H9 (cell line): ENCODE results near the gene SLC13A1. TPM values are rescaled to one million over a fixed set of nuclear protein-coding genes. Genes with fewer than 3 reads are reported as not detected.

ENCODE experiments used
- DNase-seq: peaks from one replicate; pipeline ENCODE4 v3.0.0-alpha.2; 2017
- H2AFZ ChIP-seq: one replicate; pipeline ENCODE4 v1.6.1; 2013; ENCODE audit warnings: mild to moderate bottlenecking, low read length, control low read depth, moderate library complexity
- H2AK5ac ChIP-seq: 2 replicates; pipeline ENCODE4 v1.6.1; 2013; ENCODE audit warnings: low read length, control low read depth, mixed read lengths; ENCODE audit not compliant: insufficient read length
- H2BK120ac ChIP-seq: one replicate; pipeline ENCODE4 v1.6.1; 2013; ENCODE audit warnings: low read depth, mild to moderate bottlenecking, low read length, control low read depth, inconsistent platforms; ENCODE audit not compliant: poor library complexity, severe bottlenecking
- H2BK12ac ChIP-seq: 2 replicates; pipeline ENCODE4 v1.6.1; 2013; ENCODE audit warnings: low read length, control low read depth, mixed read lengths, low read depth; ENCODE audit not compliant: insufficient read length
- H2BK15ac ChIP-seq: 2 replicates; pipeline ENCODE4 v1.6.1; 2013; ENCODE audit warnings: low read depth, low read length, control low read depth
- H2BK20ac ChIP-seq: one replicate; pipeline ENCODE4 v1.6.1; 2013; ENCODE audit warnings: low read depth, mild to moderate bottlenecking, low read length, control low read depth, inconsistent platforms; ENCODE audit not compliant: poor library complexity, severe bottlenecking
- H2BK5ac ChIP-seq: 2 replicates; pipeline ENCODE4 v1.6.1; 2013; ENCODE audit warnings: low read length, control low read depth, mixed read lengths; ENCODE audit not compliant: insufficient read length
- H3K14ac ChIP-seq: 2 replicates; pipeline ENCODE4 v1.6.1; 2013; ENCODE audit warnings: low read length, control low read depth; ENCODE audit not compliant: insufficient read depth
- H3K18ac ChIP-seq: 2 replicates; pipeline ENCODE4 v1.6.1; 2013; ENCODE audit warnings: low read depth, mild to moderate bottlenecking, mixed read lengths, low read length, control low read depth; ENCODE audit not compliant: insufficient read length
- H3K23ac ChIP-seq: 2 replicates; pipeline ENCODE4 v1.6.1; 2013; ENCODE audit warnings: low read length, control low read depth, mixed read lengths, low read depth; ENCODE audit not compliant: insufficient read length
- H3K23me2 ChIP-seq: 2 replicates; pipeline ENCODE4 v1.6.1; 2013; ENCODE audit warnings: low read depth, mild to moderate bottlenecking, mixed read lengths, low read length, control low read depth; ENCODE audit not compliant: insufficient read length, poor library complexity, severe bottlenecking
- H3K27ac ChIP-seq: 2 replicates; pipeline ENCODE4 v1.5.1; 2013; ENCODE audit warnings: low read length, control low read depth, mixed read lengths, low read depth; ENCODE audit not compliant: insufficient read length
- H3K27me3 ChIP-seq: 2 replicates; pipeline ENCODE4 v1.6.1; 2013; ENCODE audit warnings: low read length, control low read depth, inconsistent platforms; ENCODE audit not compliant: insufficient read depth
- H3K4ac ChIP-seq: 2 replicates; pipeline ENCODE4 v1.6.1; 2013; ENCODE audit warnings: low read depth, mild to moderate bottlenecking, control low read depth, inconsistent platforms, low read length, moderate library complexity
- H3K4me1 ChIP-seq: 2 replicates; pipeline ENCODE4 v1.6.1; 2013; ENCODE audit warnings: low read length, control low read depth, inconsistent platforms; ENCODE audit not compliant: insufficient read depth
- H3K4me2 ChIP-seq: 2 replicates; pipeline ENCODE4 v1.6.1; 2013; ENCODE audit warnings: low read length, control low read depth, mixed read lengths; ENCODE audit not compliant: insufficient read length, insufficient read depth
- H3K56ac ChIP-seq: 2 replicates; pipeline ENCODE4 v1.6.1; 2013; ENCODE audit warnings: low read depth, mild to moderate bottlenecking, mixed read lengths, low read length, control low read depth; ENCODE audit not compliant: insufficient read length
- H3K79me1 ChIP-seq: 2 replicates; pipeline ENCODE4 v1.6.1; 2013; ENCODE audit warnings: low read depth, mild to moderate bottlenecking, moderate library complexity, low read length, control low read depth, inconsistent platforms; ENCODE audit not compliant: insufficient read depth, poor library complexity, severe bottlenecking
- H3K79me2 ChIP-seq: 2 replicates; pipeline ENCODE4 v1.6.1; 2013; ENCODE audit warnings: low read length, control low read depth, inconsistent platforms; ENCODE audit not compliant: insufficient read depth
- H3K9ac ChIP-seq: 2 replicates; pipeline ENCODE4 v1.6.1; 2013; ENCODE audit warnings: low read length, control low read depth, mixed read lengths; ENCODE audit not compliant: insufficient read length; ENCODE audit errors: extremely low read depth
- H3K9me3 ChIP-seq: one replicate; pipeline ENCODE4 v1.6.1; 2013; ENCODE audit warnings: low read depth, low read length, inconsistent platforms; ENCODE audit not compliant: control insufficient read depth
- H3T11ph ChIP-seq: one replicate; pipeline ENCODE4 v1.6.1; 2013; ENCODE audit warnings: mild to moderate bottlenecking, low read length, control low read depth, inconsistent platforms
- H4K20me1 ChIP-seq: one replicate; pipeline ENCODE4 v1.6.1; 2013; ENCODE audit not compliant: control insufficient read depth, insufficient read length, insufficient read depth
- H4K5ac ChIP-seq: 2 replicates; pipeline ENCODE4 v1.6.1; 2013; ENCODE audit warnings: low read depth, mild to moderate bottlenecking, mixed read lengths, low read length, control low read depth; ENCODE audit not compliant: insufficient read length
- H4K8ac ChIP-seq: replicated peaks from 2 replicates; pipeline ENCODE4 v1.6.1; 2013; ENCODE audit warnings: low read length, control low read depth, mixed read lengths, low read depth; ENCODE audit not compliant: insufficient read length
- H4K91ac ChIP-seq: 2 replicates; pipeline ENCODE4 v1.6.1; 2013; ENCODE audit warnings: low read depth, mild to moderate bottlenecking, moderate library complexity, mixed read lengths, low read length, control low read depth; ENCODE audit not compliant: insufficient read length
- H3K27ac Mint-ChIP-seq, 3 experiments: 2 replicates in 2 of 3; 3 replicates in 1 of 3; pipeline ENCODE4 v1.8.0; 2020 to 2021; ENCODE audit warnings: mixed read lengths in 3 of 3, mild to moderate bottlenecking in 1 of 3, moderate library complexity in 1 of 3
- H3K27me3 Mint-ChIP-seq: 2 replicates; pipeline ENCODE4 v1.8.0; 2021; ENCODE audit warnings: low read depth, mild to moderate bottlenecking, moderate library complexity, mixed read lengths
- H3K36me3 Mint-ChIP-seq, 3 experiments: 2 replicates in 2 of 3; 3 replicates in 1 of 3; pipeline ENCODE4 v1.8.0; 2020 to 2021; ENCODE audit warnings: low read depth in 3 of 3, mixed read lengths in 3 of 3; ENCODE audit not compliant: insufficient read depth in 1 of 3
- H3K4me1 Mint-ChIP-seq, 2 experiments: 2 replicates each; pipeline ENCODE4 v1.8.0; 2020; ENCODE audit warnings: mixed read lengths in 2 of 2
- H3K4me3 Mint-ChIP-seq, 2 experiments: 2 replicates in 1 of 2; 3 replicates in 1 of 2; pipeline ENCODE4 v1.8.0; 2020 to 2021; ENCODE audit warnings: mild to moderate bottlenecking in 2 of 2, mixed read lengths in 2 of 2, moderate library complexity in 1 of 2
- H3K9me3 Mint-ChIP-seq, 2 experiments: 2 replicates in 1 of 2; 3 replicates in 1 of 2; pipeline ENCODE4 v1.8.0; 2020; ENCODE audit warnings: mild to moderate bottlenecking in 2 of 2, mixed read lengths in 2 of 2, moderate library complexity in 1 of 2
- WGBS: extraction: QIAGEN DNeasy Blood & Tissue Kit; methylation state at CpG from one replicate; pipeline ENCODE4 v1.1.7; 2013; ENCODE audit warnings: missing lambda C conversion rate, low lambda C conversion rate, mixed read lengths; ENCODE audit not compliant: insufficient read length; ENCODE audit errors: extremely low coverage; 5-methylcytosine and 5-hydroxymethylcytosine counted together
- total RNA-seq: library from RNA; stranded (reverse); gene quantifications from 2 replicates; pipeline ENCODE4 v1.2.1, GENCODE V29; 2021
- TF ChIP-seq, protein P1 (sequence below): fragments of 200-600 bp; sonication (generic); conservative IDR thresholded peaks from 3 replicates; pipeline ENCODE4 v1.8.0; 2021; ENCODE audit warnings: antibody characterized with exemption, mild to moderate bottlenecking

Gene SLC13A1
- total RNA-seq, 1 experiment from 2014 or later: not detected

GRCh38 chr7:123216825-123217224, 17.1 kb upstream of the SLC13A1 start:
- Mint-ChIP-seq H3K4me1 (no peaks in the 10 kb centered on the region), H3K27ac (no peak overlapping the region)

More at GRCh38 chr7:123216825-123217224, 17.1 kb upstream of the SLC13A1 start:
- no peak overlapping the region for H3K4me2 ChIP-seq
- no peaks in the 10 kb centered on the region for H3K79me1 ChIP-seq
- H2AK5ac ChIP-seq: no peak overlapping the region
- Mint-ChIP-seq H3K4me3 (no peak overlapping the region), H3K9me3 (peaks cover 28 to 40% of the 10 kb centered on the region in 2 experiments), H3K27me3 (no peaks in the 10 kb centered on the region), H3K36me3 (peaks cover 16 to 46% (median 20%) of the 10 kb centered on the region in 3 experiments)
- no peak overlapping the region for H4K5ac ChIP-seq
- no peaks in the 10 kb centered on the region for H3K79me2 ChIP-seq
- H3K4ac ChIP-seq: no peak overlapping the region
- H3K23me2 ChIP-seq: no peaks in the 10 kb centered on the region
- WGBS: no CpG with 5 or more reads among the region's 1 CpG
- H3K27me3 ChIP-seq: no peaks in the 10 kb centered on the region
- no peak overlapping the region for H3K14ac ChIP-seq
- H3K23ac ChIP-seq: no peak overlapping the region
- no peak overlapping the region for H2AFZ ChIP-seq
- no peak overlapping the region for H3T11ph ChIP-seq
- no peak overlapping the region for H2BK20ac ChIP-seq
- H4K20me1 ChIP-seq: no peaks in the 10 kb centered on the region
- no peaks in the 10 kb centered on the region for H3K9me3 ChIP-seq
- TF ChIP-seq, protein P1, sequence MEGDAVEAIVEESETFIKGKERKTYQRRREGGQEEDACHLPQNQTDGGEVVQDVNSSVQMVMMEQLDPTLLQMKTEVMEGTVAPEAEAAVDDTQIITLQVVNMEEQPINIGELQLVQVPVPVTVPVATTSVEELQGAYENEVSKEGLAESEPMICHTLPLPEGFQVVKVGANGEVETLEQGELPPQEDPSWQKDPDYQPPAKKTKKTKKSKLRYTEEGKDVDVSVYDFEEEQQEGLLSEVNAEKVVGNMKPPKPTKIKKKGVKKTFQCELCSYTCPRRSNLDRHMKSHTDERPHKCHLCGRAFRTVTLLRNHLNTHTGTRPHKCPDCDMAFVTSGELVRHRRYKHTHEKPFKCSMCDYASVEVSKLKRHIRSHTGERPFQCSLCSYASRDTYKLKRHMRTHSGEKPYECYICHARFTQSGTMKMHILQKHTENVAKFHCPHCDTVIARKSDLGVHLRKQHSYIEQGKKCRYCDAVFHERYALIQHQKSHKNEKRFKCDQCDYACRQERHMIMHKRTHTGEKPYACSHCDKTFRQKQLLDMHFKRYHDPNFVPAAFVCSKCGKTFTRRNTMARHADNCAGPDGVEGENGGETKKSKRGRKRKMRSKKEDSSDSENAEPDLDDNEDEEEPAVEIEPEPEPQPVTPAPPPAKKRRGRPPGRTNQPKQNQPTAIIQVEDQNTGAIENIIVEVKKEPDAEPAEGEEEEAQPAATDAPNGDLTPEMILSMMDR: no peak
- no peak overlapping the region for H2BK12ac ChIP-seq
- no peak overlapping the region for H3K18ac ChIP-seq
- H3K56ac ChIP-seq: no peak overlapping the region
- no peak overlapping the region for H2BK15ac ChIP-seq
- no peak overlapping the region for H3K27ac ChIP-seq
- no peak overlapping the region for H4K8ac ChIP-seq
- no peak for DNase-seq
- no peaks in the 10 kb centered on the region for H3K4me1 ChIP-seq
- no peak overlapping the region for H3K9ac ChIP-seq
- H4K91ac ChIP-seq: no peak overlapping the region
- H2BK5ac ChIP-seq: no peak overlapping the region
- H2BK120ac ChIP-seq: no peak overlapping the region
